Measurements from ENCODE around the gene ZNF141. TPM values are rescaled to one million over a fixed set of nuclear protein-coding genes. Genes with fewer than 3 reads are reported as not detected.

Gene ZNF141
- total RNA-seq, 2 experiments from 2014 or later = 23.8 to 32.9 TPM

Small RNA genes lying within 50 kb of the gene (microRNA-seq; reads per million reads assigned to microRNA genes)
- not detected for gene MIR571

Other genes with a start within 250 kb of the ZNF141 start
- gene ZNF718, start 213.3 kb upstream of the ZNF141 start, total RNA-seq = 10 to 100 TPM; 13.7 to 19.0 TPM
- gene ZNF732, start 32.3 kb upstream of the ZNF141 start, total RNA-seq = not detected
- gene ZNF721, start 161.3 kb downstream of the ZNF141 start, total RNA-seq = 10 to 100 TPM; 32.9 to 42.3 TPM
- gene PIGG, start 161.4 kb downstream of the ZNF141 start, total RNA-seq = 10 to 100 TPM; 49.7 to 67.5 TPM
- not detected for gene TMEM271, start 238.5 kb downstream of the ZNF141 start, total RNA-seq